Inflammatory macrophage treated with lipopolysaccharide for 4 hours (primary cell): Measurements from ENCODE around the gene EPHA4.

ENCODE experiments used
- DNase-seq: peaks from one replicate; pipeline ENCODE4 v3.0.0-alpha.2; 2020

Gene EPHA4

DNA sequence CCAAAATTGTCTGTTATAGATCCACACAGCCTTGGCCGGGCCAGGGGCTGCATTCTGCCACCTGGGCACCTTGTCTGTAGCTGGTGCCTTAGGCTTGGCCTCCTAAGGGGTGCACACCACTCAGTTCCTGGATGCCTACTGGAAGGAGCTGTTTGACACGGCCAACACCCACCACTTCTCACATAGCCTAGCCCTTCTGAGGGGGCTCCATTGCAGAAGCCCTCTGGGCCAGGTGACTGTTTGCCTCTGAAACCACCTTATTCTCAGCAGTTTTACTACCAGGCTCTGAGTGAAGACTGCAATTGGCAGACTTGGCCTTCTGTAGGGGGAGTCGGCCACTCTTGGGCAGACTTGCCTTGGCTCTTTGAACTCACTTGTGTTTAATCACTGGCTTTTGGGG is 39.5 kb downstream of the EPHA4 start:
- no peak for DNase-seq

DNA sequence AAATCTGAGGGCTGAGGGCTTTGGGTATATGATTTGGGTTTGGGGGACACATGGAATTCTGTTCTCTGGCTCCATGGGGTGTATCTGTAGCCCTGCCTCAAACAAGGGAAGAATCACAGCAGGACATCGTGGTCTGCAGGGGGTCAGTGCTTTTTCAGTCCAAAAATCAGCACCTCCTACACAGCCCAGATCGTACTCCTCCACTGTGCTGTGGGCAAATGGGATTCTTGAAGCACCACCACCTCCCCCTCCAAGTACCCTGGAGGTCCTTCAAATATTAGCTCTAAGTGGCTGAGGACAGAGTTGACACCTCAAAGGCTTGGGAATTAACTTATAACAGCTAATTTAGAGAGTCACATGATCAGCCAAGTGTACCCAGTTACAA is 41.5 kb downstream of the EPHA4 start:
- DNase-seq: no peak

DNA sequence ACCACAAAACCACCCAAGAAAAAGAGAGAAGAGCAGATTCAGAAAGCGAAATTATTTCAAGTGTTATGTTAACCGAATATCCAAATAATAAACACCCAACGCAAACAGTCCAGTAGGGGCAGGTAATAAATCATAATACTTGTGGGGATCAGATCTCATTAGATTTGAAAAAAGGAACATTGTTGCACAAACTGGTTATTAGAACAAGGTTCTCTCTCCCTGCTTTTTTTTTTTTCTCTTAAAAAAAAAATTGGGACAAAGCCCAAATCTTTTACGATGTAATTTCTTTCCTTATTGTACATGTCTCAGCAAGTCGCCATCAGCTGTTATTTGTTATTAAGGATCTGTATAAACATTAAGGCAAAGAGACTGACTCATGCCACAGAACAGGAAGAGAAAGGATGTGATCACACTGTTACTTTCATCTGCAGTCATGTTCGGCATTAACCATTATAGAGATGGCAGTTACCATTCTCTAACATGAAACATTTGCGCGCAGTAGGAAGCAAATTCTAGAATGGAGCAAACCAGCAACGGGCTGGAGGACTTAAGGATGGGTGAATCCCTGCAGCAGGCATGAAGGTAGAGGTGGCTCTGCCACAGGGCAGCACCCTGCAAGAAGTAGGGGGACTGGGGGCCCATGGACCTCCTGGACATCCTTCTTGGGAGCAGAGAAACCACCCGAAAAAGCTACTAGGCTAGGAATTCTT is 42.0 kb downstream of the EPHA4 start:
- DNase-seq: peak; percentile 7

DNA sequence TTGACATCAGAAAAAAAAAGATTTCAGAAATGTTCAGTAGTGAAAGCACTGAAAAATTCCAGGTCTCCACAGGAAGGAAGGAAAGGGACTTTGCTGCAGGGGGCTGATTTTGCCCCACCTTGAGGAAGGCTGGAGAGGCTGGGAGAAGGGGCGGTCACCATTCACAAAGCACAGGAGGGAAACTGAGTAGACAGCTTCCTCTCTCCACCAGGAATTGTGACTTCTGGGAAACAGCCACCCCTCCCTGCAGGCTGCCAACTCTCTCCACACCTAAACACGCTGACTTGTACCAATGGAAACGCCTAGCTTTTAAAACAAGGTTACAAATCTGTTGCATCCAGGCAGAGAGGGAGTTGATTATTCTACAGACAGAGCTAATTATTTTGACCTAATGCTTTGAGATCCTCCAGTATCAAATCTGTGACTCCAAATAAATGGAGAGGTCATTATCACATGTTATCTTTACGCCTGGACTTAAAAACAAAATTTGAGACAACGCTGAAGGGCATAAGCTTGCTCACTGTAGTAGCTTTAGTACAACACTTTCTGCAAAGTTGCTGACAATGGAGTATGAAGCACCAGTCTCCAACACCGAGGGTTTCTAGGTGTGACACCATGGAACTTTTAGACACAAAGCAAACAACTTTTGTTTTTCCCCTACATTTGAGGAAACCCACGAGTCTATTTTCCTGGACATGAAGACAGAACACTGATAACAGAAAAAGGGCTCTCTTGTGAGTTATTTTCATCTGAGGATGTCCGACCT is 42.7 kb downstream of the EPHA4 start:
- DNase-seq: no peak

DNA sequence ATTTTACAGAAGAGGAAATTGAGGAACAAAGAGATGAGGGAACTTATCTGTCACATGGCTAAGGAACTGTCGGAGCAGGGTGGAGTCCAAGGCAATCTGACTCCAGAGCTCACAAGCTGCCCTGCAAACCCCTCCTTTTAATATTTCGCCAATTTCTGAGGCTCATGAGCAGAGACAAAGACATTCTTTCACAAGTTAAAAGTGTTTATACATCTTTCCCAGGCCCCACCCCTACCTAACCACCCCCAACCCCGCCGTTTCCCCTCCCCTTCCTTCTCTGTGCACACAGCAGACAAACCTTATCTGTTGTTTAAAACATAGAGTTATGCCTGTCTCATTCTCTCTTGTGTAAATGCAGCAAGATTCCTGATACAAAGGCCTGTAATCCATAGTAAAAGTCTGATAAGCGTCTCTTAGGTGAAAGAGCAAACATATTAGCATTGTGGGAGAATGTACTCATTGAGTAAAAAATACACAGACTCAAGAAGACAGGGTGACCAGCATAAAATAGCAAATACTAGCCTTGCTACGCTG is 44.3 kb downstream of the EPHA4 start:
- DNase-seq: peak; percentile 5

DNA sequence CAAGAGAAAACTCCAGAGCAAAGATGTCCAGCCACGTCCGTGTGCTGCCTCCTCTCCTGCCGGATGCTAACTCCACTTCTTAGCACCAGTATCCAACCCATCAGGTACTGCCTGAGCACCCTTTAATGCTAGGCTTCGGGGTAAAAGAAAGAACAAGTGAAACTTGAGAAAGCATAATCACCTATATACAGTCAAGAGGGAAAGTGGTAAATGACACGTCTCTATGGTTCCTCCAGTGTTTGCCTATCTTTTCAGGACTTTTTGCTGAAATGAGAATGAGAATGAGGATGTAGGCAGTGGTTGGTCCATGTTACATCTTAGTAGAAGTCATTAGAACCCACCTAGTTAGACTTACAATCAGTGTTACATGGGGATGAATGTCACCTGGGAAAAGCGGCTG is 47.9 kb downstream of the EPHA4 start:
- no peak for DNase-seq

DNA sequence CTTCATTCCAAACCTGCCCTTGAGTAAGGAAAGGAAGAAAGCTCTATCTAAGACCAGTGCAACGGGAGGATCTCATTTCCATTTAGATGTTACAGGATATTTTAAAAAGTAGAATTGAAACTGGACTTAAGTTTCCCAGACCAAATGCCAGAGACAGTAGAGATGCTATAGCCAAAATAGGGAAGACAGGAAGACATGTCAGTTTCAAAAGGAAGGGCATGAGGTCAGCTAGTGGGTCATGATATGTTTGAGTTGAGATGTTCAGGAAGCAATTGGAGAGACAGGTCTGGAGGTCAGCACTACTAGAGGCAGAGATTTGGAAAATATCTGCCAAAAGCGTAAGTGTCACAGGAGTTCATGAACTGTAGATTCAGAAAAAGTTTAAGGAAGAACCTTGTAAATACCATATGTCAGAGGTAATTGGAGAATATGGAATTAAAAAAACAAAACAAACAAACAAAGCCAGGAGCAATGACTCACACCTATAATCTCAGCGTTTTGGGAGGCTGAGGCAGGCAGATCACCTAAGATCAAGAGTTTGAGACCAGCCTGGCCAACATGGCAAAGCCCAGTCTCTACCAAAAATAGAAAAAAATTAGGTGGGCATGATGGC is 50.8 kb downstream of the EPHA4 start:
- peak; percentile 60 for DNase-seq

DNA sequence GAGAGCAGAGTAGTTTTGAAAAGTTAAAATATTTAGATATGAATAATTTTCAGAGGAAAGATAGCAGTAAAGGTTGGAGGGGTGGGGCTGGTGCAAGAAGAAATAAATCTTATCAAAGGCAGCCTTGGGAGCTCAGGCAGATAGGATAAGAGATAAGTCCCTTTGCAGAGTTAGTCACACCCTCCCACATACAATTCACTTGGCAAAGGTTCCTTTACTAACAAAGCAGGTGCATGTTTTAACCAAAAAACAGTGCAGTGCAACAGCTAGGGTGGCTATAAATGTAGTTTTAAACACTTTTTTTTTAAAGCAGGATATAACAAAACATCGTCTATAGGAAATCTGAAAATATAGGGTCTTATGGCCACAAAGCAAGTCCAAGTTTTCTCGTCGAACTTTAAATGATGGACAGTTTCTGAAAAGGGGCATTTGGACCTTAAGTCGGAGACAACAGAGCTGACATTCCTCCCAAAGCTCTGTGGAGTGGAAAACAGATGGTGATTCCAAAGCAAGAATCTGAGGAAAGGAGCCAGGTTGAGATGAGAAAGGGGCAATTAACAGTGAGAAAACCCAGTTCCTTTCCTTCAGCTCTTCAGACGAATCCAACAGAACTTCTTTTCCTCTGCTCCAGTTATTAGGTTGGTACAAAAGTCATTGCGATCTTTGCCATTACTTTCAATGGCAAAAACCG is 53.0 kb downstream of the EPHA4 start:
- no peak for DNase-seq

DNA sequence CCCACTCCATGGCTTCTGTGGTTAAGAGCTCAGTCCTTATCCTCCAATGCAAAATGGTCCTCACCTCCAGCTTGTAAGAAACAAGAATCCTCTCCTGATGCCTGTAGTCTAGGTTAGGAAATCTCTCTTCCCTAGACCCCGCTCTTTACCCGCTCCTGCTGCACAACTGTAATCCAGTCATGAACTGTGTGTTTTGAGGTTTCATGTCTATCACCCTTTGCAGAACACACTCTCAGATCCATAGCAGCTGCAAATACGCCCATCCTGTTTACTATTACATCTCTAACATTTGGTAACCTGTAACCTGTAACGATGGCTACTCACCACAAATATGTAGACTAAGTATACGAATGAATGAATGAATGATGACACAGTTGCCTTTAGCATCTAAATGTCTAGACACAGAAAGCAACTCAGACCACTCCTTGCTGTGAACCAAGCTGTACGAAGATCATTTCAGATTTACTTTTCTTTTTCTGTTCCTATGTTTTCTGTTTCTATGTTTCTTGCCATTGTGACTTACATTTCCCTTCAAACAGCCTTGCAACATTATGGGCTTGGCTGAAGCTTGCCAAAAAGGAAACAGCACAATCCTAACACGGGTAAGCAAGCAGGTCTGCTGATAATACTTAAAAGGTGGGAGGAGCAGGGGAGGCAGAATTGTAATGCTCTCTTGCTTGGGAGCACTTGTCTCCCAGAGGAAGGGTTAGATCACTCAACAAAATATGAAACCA is 53.7 kb downstream of the EPHA4 start:
- peak; percentile 19 for DNase-seq

DNA sequence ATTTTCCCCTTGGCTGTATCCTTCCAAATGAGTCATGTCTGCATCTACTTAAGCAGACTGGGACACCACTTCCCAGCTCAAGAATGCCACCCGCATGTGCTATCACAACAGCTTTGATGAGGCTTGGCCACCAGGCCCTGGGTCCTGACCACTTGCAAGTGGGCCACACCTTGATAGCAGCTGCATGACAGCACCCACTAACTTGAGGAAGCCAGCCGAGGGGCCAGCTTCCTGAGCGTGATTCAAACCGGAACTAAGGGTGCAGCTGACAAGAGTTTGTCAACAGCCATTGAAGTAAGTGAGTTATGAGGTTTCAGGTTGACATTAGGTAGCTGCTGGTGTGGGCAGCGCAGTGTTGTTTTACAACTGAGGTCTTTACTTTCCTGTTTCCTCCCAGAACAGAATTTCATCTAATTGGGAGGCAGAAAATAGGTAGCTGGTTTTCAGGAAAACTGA is 54.4 kb downstream of the EPHA4 start:
- peak; percentile 15 for DNase-seq

DNA sequence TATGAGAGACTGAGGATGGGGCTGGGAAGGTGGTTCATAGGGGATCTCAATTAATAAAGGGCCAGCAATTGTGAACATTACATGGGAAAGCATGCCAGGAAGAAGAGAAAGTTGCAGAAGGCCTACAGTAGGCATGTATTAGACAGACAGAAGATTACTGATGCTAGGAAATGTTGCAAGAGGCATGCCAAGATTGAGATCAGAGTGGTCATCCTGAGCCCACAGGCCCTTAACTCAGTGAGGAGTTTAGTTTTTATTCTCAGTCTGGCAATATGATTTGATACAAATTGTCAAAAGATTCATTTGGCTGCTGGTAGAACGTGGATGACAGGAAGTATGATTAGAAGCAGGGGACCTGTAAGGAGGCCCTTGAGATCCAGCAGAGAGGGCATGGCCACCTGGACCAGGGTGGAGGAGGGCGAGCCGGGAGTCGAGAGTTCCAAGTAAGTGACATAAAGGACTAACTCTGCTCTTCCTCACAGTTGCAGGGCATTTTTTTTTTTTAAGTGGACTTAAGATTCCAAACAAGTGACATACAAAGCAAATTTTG is 54.9 kb downstream of the EPHA4 start:
- DNase-seq: no peak

DNA sequence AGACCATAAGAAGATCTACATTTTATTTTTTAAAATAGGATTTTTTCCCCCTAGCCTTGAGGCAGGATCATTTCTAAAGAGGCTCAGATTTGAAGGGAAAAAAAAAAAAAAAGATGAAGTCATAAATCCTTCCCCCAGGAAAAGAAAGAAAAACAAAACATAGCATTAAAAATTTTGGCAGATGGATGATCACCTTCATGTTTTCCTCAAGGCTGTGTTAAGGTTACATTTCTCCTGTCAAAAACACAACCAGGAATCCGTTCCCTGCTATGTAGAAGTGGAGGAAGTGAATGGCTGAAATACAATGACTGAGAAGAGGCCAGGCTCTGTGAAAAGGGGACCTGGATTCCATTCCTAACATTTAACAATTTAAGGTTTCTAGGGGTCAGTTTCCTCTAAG is 56.2 kb downstream of the EPHA4 start:
- DNase-seq: no peak

DNA sequence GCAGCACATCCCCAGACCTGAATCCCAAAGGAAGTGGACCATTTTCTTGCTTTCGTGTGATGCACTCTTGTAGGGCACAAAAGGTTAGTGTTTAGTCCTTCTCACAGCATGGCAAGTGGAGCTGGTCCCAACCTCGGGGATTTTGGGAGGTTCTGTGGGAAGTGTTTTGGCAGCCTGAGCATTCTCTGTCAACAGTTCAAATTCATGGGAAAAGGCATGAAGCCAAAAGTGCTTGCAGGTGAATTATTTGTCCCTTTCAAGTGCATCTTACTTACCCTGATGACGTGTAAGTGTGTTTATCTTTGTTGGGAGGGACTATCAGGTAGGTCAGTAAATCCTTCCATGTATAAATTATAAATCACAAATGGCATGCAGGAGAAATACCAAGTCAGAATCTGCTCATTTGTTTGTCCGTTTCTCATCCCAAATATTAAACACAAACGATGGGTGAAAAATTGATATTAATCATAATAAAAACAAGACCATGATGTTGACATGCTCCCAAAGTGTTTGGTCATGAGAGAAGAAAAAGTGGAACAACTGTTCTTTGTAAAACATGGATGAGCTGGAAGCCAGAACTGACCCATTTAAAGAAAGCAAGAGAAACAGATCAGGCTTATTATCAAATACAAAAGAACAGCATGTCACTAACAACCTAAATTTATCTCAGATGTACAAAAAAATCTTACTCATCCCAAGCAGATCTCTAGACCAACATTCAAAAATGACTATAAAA is 57.6 kb downstream of the EPHA4 start:
- no peak for DNase-seq

DNA sequence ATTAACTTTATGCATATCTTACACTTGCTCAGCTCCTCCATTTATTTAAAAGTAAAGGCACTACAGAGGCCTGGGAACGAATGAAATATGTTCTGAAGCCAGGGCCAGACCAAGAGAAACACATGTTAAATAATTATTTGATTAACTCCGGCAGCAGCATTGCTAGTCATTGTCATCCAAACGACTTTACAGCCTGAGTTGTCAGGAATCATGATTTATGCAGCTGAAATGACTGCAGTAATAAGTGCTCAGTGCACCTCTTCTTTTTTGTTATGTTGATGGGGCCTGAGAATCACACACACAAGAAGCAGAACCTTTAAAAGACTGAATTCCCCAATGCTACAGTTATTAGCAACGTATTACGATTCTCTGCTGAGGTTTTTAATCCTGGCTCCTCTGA is 58.9 kb downstream of the EPHA4 start:
- DNase-seq: no peak

DNA sequence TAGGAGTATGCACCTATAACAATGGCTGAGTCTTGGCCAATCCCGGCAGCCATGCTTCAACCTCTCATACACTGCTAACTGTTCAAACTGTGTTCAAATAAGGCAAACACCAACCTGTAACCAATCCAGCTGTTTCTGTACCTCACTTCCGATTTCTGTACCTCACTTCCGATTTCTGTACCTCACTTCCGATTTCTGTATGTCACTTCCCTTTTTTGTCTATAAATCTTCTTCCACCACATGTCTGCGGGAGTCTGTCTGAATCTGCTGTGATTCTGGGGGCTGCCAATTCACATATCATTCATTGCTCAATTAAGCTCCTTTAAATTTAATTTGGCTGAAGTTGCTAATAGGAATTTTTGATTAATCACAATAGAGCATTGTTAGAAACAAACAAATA is 60.8 kb downstream of the EPHA4 start:
- peak; percentile 25 for DNase-seq

DNA sequence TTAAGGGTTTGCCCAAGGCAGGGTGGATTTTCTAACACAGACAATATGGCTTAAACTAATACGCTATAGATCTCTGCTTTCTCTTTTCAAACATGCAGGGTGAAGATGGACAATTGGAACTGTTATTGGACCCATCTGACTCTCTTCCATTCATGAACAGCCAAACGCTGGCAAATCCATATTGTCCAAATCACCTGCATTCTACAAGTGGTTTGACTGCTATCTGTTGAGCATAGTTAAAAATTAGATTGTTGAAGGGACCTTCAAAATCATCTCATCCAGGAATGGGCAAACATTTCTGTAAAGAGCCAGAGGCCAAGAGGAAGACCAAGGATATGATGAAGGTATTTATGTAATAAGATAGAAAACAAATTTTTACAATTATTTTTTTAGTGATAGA is 65.6 kb downstream of the EPHA4 start:
- DNase-seq: no peak

DNA sequence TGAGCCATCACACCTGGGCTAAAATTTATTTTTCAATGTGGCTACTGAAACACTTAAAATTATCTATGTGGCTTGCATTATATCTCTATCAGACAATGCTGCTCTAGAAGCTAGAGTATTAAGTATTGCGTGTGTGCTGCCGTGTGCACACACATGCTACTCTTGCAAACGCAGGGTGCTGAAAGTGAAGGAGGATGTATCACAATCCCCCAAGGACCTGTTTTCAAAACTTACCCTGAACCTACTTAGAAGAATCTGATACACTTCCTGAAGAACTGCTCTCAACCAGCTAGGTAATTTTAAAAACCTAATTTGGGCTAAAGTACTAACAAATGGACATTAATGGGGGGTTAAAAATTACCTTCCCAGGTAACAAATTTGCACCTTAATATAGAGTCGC is 66.5 kb downstream of the EPHA4 start:
- DNase-seq: no peak

DNA sequence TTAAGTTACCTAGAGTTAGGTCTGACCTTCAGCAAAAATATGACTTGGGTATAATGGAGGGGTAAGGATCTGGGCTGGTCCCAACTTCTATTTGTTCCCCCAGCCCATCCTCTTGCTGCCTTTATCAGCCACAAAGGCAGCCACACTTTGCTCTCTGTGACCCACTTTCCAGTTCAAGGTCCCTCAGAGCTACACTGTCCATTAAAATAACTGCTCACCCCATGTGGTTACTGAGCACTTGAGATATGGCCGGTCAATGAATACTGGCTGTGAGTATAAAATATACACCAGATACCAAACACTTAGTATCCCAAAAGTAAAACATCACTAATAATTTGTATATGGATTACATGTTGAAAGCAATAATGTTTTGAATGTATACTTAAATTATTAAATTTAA is 67.2 kb downstream of the EPHA4 start:
- no peak for DNase-seq

DNA sequence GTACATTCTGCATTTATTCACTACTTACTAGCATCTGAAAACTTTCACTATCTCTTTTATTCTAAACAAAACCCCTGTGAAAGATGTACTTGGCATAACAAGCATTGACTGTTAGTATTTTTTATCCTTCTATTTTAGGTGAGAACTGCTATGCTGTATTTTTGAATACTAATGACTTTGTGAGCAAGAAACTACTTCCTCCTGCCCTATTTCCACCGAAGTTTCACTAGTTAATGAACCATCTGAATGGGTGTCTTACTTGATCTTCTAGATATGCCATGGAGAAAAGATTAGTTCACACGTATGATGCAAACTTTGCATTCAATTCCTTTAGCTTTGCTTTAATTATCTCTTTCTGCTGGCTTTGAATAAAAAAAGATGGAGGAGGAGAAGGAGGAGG is 68.1 kb downstream of the EPHA4 start:
- no peak for DNase-seq

DNA sequence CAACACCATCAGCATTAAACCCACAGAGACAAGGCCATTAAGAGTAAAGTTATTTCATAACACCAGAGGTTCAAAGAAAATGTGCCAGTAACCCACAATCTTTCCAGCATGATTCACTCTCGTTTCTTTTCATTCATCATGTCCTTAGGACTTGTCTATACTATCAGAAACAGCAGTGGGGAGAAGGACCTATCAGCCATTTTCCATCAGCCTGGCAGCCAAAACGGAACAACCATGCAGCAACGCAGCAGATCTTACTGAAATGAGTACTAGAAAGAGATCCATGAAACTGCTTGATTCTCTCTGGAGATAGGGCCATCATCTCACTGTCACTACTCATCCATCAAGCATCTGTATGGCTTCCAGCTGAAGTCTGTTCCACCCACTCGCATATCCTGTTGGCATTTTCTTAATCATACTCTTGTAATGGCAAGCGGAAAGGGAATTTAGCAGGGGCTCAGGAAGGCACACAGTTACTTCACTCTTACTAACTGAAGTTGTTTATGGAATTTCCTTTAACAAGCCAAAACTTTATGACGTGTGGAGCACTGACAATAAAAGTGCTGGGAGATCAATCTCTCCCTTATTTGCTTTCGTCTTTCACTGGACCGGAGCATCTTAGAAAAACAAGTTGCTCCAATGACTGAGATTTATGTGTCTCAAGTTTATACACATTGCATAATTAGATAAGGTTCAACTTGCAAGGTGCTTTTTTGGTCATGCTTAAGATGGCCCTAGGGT is 69.7 kb downstream of the EPHA4 start:
- DNase-seq: no peak

DNA sequence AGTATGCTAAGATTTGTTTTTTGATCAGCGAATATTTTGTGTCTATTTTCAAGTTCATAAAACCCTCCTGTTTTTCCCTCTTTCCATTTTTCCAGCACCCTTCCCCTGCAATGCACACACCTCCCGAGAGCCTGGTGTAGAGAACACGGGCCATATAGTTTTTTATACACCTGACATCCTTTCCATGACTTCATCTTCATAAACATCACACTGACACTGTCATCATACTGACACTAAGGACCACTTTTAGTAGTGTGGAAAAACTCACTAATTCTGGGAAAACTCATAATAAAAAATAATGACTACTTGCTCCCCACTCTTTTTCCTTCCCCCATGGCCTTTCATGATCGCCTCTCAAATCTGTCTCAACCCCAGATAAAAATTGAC is 70.2 kb downstream of the EPHA4 start:
- no peak for DNase-seq
